ENCODE results near the gene SEC16B.

Gene SEC16B

DNA sequence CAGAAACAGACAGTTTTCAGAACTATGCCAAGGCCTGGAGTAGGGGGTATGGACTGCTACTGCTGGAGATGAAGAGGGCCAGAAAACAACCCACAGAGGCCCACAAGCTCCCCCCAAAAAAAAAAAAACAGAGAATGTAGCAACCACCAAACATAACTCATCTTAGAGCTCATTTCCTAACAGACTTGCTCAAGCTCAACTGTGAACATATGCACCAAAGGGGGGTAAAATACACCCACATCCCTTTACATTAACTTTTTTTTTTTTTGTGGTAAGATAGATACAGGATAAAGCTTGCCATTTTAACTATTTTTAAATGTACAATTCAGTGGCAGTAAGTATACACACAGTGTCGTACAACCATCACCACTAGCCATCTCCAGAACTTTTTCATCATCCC lies 36.0 kb downstream of the SEC16B start:
- Histone ChIP-seq H3K36me3 (replicated peaks) (no peaks in the 10 kb centered on the region), H3K27ac (no peak overlapping the region), H3K4me3 (ENCODE audit: low read depth, low read length) (no peak overlapping the region), H3K27me3 (replicated peaks) (no peaks in the 10 kb centered on the region)
- DNase-seq: no peak
- TF ChIP-seq, protein P1, sequence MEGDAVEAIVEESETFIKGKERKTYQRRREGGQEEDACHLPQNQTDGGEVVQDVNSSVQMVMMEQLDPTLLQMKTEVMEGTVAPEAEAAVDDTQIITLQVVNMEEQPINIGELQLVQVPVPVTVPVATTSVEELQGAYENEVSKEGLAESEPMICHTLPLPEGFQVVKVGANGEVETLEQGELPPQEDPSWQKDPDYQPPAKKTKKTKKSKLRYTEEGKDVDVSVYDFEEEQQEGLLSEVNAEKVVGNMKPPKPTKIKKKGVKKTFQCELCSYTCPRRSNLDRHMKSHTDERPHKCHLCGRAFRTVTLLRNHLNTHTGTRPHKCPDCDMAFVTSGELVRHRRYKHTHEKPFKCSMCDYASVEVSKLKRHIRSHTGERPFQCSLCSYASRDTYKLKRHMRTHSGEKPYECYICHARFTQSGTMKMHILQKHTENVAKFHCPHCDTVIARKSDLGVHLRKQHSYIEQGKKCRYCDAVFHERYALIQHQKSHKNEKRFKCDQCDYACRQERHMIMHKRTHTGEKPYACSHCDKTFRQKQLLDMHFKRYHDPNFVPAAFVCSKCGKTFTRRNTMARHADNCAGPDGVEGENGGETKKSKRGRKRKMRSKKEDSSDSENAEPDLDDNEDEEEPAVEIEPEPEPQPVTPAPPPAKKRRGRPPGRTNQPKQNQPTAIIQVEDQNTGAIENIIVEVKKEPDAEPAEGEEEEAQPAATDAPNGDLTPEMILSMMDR (IDR thresholded peaks at IDR 0.05; ENCODE audit: low read depth, low read length, missing control alignments): no peak
- in situ Hi-C loops (cut with HindIII; ENCODE audit: low pct_ligation_motif_present, low sequenced_read_pairs): no loop called here

DNA sequence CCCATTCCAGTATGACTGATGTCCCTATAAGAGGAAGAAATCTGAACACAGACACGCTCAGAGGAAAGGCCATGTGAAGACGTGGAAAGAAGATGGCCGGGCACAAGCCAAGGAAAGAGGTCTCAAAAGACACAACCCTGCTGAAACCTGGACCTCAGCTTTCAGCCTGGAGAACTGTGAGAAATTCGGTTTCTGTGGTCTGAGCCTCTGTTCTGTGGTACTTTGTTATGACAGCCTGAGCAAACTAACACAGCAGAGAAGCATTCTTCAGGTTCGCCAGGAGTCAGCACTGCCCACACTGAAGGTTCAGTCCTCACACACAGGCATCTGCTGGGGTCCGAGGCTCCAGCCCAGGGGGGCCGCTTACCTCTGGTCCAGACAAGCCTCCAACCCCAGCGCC lies 37.7 kb downstream of the SEC16B start:
- no peak overlapping the region for H3K4me3 ChIP-seq (ENCODE audit: low read depth, low read length)
- in situ Hi-C loops (cut with HindIII; ENCODE audit: low pct_ligation_motif_present, low sequenced_read_pairs): no loop called here

DNA sequence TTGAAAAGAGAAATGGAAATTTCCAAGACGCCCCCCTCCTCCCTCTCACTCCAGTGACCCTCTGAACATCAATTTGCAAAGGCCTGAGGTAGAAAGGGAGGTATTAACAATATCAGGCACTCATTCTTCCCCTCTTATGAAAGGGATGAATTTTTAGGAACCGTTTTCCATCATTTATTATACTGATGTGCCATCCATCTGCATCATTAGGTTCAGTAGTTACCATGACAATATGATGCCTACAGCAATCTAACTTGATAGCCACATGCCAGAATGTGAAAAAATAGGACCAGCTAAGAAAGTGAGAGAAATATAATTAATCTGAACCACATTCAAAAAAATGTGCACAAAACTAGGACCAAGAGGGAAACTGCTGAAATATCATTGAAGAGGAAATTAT lies 40.9 kb downstream of the SEC16B start:
- in situ Hi-C loops (cut with HindIII; ENCODE audit: low pct_ligation_motif_present, low sequenced_read_pairs): no loop called here
- TF ChIP-seq, protein P1 (IDR thresholded peaks at IDR 0.05; ENCODE audit: low read depth, low read length, missing control alignments): no peak
- Histone ChIP-seq H3K27ac (no peak overlapping the region), H3K27me3 (replicated peaks) (no peaks in the 10 kb centered on the region), H3K4me3 (ENCODE audit: low read depth, low read length) (no peak overlapping the region), H3K36me3 (replicated peaks) (no peaks in the 10 kb centered on the region)
- no peak for DNase-seq

More for the DNA sequence above, 37.7 kb downstream of the SEC16B start:
- DNase-seq: no peak
- Histone ChIP-seq H3K27me3 (replicated peaks) (no peaks in the 10 kb centered on the region), H3K36me3 (replicated peaks) (no peaks in the 10 kb centered on the region), H3K27ac (no peak overlapping the region)
- TF ChIP-seq, protein P1 (IDR thresholded peaks at IDR 0.05; ENCODE audit: low read depth, low read length, missing control alignments): no peak

DNA sequence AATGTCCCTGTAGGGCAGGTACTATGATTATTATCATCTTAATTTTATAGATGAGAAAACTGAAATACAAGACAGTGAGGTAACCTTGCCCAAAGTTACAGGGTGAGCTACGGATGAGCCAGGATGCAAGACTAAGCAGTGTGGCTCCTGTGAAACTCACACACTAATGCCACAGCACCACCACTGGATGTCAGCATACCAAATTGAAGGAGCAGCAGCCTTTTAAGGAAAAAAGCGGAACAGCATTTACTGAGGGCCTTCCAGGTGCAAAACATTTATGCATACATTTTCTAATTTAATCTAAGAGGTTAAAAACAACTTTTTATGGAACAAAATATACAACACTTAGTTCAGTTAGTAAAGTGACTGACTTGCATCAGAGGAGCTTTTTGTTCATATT lies 41.7 kb downstream of the SEC16B start:
- DNase-seq: peak; percentile 31
- TF ChIP-seq, protein P1 (IDR thresholded peaks at IDR 0.05; ENCODE audit: low read depth, low read length, missing control alignments): peak; percentile 69
- Histone ChIP-seq H3K36me3 (replicated peaks) (no peaks in the 10 kb centered on the region), H3K27me3 (replicated peaks) (no peaks in the 10 kb centered on the region), H3K27ac (no peak overlapping the region), H3K4me3 (ENCODE audit: low read depth, low read length) (no peak overlapping the region)
- in situ Hi-C loops (cut with HindIII; ENCODE audit: low pct_ligation_motif_present, low sequenced_read_pairs): no loop called here

DNA sequence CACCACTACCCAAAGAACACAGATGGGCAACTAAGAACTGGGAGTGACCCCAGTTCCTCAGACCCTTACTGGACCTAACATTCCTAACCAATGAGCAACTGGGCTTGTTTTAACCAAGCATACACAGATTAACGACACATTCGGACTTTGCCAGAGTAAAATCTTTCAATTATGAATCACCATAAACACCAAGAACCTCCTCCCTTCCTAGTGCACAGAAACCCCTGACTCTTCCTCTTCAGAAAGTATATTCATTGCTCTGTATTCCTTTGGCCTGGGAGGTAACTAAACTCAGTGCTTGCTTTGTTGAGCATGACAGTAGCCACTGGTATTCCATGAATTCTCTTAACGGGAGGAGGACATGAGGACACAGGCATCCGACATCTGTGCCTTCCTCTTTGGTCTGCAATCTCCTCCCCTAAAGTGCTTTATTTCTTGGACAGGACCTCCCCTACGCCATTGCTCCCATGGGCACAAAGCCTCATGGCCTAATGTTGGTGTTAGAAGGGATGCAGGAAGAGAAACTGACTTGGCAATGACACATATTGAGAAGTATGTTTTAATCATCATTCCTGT lies 42.7 kb downstream of the SEC16B start:
- peak; percentile 81 for DNase-seq
- in situ Hi-C loops (cut with HindIII; ENCODE audit: low pct_ligation_motif_present, low sequenced_read_pairs): no loop called here
- H3K27ac ChIP-seq: peak overlapping the region; percentile 63
- TF ChIP-seq, protein P1 (IDR thresholded peaks at IDR 0.05; ENCODE audit: low read depth, low read length, missing control alignments): no peak
- H3K4me3 ChIP-seq (ENCODE audit: low read depth, low read length): no peak overlapping the region
- H3K36me3 ChIP-seq (replicated peaks): no peaks in the 10 kb centered on the region
- H3K27me3 ChIP-seq (replicated peaks): no peaks in the 10 kb centered on the region

DNA sequence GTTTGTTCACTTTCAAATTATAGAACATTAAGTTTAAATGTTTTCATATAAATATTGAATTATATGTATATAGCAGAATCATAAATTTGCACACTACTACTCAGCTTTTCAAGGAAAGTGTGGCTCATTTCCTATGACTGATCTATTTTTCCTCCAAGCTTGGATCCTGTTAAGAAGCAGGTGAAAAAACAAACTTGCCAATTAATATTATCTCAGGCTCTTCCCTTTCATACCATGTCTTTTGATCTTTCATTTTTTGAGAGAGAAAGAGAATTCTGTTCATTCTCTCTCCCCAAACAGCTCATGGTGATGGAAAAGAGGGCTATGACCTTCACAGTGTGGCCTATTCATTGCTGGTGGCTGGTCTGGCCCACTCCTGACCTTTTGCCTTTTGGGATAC lies 43.7 kb downstream of the SEC16B start:
- H3K27ac ChIP-seq: peak overlapping the region; percentile 63
- in situ Hi-C loops (cut with HindIII; ENCODE audit: low pct_ligation_motif_present, low sequenced_read_pairs): no loop called here
- H3K27me3 ChIP-seq (replicated peaks): no peaks in the 10 kb centered on the region
- H3K36me3 ChIP-seq (replicated peaks): no peaks in the 10 kb centered on the region
- H3K4me3 ChIP-seq (ENCODE audit: low read depth, low read length): no peak overlapping the region
- TF ChIP-seq, protein P1 (IDR thresholded peaks at IDR 0.05; ENCODE audit: low read depth, low read length, missing control alignments): no peak
- no peak for DNase-seq

Data from brain microvascular endothelial cell (primary cell).